Measurements from ENCODE around the gene ITFG1.
"Not testable (repeated sequence)": the region's sequence is repeated elsewhere in the genome, so short reads cannot be mapped to it uniquely, and the experiment has no call there.

Gene ITFG1

DNA sequence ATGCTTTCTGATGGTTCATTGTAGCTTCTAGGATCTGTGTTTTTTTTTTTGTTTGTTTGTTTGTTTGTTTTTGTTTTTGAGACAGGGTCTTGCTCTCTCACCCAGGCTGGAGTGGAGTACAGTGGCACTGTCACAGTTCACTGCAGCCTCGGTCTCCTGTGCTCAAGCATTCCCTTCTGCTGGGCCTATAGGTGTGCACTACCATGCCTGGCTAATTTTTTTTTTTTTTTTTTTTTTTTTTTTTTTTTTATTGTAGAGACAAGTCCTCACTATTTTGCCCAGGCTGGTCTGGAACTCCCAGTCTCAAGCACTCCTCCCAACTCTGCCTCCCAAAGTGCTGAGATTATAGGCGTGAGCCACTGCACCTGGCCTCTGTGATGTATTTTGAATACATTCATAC lies 12.1 kb upstream of the ITFG1 start:
- not testable (repeated sequence) for H3K9me3 ChIP-seq (ENCODE audit: insufficient read depth, low read depth, low read length); H3K9ac ChIP-seq (ENCODE audit: low read depth, low read length); H3K4me1 ChIP-seq (ENCODE audit: insufficient read depth, low read length); H3K36me3 ChIP-seq (ENCODE audit: insufficient read depth, low read length); H3K27me3 ChIP-seq (ENCODE audit: insufficient read depth, low read length); H3K4me3 ChIP-seq (ENCODE audit: low read length); H3K27ac ChIP-seq (ENCODE audit: low read depth, low read length)
- WGBS, result 71% methylated on average over 2 of the region's 2 CpGs

DNA sequence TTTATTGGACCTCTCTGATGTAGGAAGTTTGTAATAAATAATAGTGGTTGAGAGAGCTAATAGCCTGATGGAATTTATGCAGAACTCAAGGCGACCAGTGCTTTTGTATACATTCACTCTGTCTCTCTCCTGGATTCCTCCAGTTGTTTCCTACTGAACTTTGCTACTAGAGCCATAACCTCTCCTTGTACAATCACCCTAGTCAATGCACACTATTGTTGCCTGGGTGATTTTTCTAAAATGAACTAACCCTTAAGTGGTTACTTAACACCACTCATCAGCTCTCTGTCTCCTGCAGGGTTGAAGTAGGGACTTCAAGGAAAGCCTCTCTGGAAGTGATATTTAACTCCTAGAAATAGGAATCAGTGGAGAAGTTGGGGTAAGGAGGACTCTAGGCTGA lies 9.9 kb upstream of the ITFG1 start:
- WGBS, result 92% methylated on average over 1 of the region's 1 CpG
- H3K9me3 ChIP-seq (ENCODE audit: insufficient read depth, low read depth, low read length), result no peaks in the 10 kb centered on the region
- H3K4me1 ChIP-seq (ENCODE audit: insufficient read depth, low read length), result no peaks in the 10 kb centered on the region
- H3K27me3 ChIP-seq (ENCODE audit: insufficient read depth, low read length), result no peaks in the 10 kb centered on the region
- no peak overlapping the region for H3K9ac ChIP-seq (ENCODE audit: low read depth, low read length)
- H3K4me3 ChIP-seq (ENCODE audit: low read length), result no peak overlapping the region
- H3K27ac ChIP-seq (ENCODE audit: low read depth, low read length), result no peak overlapping the region
- no peaks in the 10 kb centered on the region for H3K36me3 ChIP-seq (ENCODE audit: insufficient read depth, low read length)

DNA sequence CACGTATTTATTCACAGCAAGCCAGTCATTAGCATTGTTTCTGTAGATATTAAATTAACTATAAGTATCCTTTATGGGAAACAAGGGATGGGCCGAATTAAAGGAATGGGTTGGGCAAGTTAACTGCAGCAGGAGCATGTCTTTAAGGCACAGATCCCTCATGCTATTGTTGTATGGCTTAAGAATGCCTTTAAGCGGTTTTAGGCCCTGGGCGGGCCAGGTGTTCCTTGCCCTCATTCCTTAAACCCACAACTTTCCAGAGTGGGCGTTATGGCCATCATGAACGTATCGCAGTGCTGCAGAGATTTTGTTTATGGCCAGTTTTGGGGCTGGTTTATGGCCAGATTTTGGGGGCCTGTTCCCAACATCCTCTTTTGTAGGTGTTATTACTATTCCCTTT lies 9.3 kb upstream of the ITFG1 start:
- Histone ChIP-seq H3K4me1 (ENCODE audit: insufficient read depth, low read length) (no peaks in the 10 kb centered on the region), H3K36me3 (ENCODE audit: insufficient read depth, low read length) (no peaks in the 10 kb centered on the region; the same call in 1 of the 2 replicates), H3K4me3 (ENCODE audit: low read length) (no peak overlapping the region), H3K27ac (ENCODE audit: low read depth, low read length) (no peak overlapping the region), H3K27me3 (ENCODE audit: insufficient read depth, low read length) (no peaks in the 10 kb centered on the region), H3K9ac (ENCODE audit: low read depth, low read length) (no peak overlapping the region), H3K9me3 (ENCODE audit: insufficient read depth, low read depth, low read length) (no peaks in the 10 kb centered on the region)
- WGBS, result 96% methylated on average over 6 of the region's 7 CpGs

- Histone ChIP-seq H3K27me3 (ENCODE audit: insufficient read depth, low read length) (no peaks in the 10 kb centered on the region), H3K36me3 (ENCODE audit: insufficient read depth, low read length) (no peaks in the 10 kb centered on the region; the same call in 1 of the 2 replicates), H3K9me3 (ENCODE audit: insufficient read depth, low read depth, low read length) (no peaks in the 10 kb centered on the region), H3K4me1 (ENCODE audit: insufficient read depth, low read length) (peaks cover 4% of the 10 kb centered on the region), H3K4me3 (ENCODE audit: low read length) (no peak overlapping the region), H3K9ac (ENCODE audit: low read depth, low read length) (no peak overlapping the region), H3K27ac (ENCODE audit: low read depth, low read length) (no peak overlapping the region)
- WGBS, result no CpG with 5 or more reads among the region's 1 CpG
Observed at GRCh38 chr16:47469227-47469626, 8.4 kb upstream of the ITFG1 start.

DNA sequence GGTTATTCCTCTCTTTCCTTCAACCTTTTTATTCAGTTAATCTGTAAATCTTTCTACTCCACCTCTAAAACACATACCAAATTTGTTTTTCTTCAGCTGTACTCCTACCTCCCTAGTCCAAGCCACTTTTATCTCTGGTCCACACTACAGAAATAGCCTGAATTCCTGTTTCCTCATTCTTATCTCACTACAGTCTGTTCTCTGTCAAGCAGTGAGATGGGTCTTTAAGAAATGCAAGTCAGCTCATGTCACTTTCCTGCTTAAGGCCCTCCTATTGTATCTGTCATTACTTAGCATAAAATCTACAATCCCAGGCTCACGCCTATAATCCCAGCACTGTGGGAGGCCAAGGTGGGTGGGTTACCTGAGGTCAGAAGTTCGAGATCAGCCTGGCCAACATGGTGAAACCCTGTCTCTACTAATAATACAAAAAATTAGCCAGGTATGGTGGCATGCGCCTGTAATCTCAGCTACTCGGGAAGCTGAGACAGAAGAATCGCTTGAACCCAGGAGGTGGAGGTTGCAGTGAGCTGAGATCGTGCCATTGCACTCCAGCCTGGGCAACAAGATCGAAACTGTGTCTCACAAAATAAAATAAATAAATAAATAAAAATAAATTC lies 7.3 kb upstream of the ITFG1 start:
- H3K36me3 ChIP-seq (ENCODE audit: insufficient read depth, low read length); H3K27ac ChIP-seq (ENCODE audit: low read depth, low read length); H3K4me3 ChIP-seq (ENCODE audit: low read length); H3K9me3 ChIP-seq (ENCODE audit: insufficient read depth, low read depth, low read length); H3K27me3 ChIP-seq (ENCODE audit: insufficient read depth, low read length); H3K9ac ChIP-seq (ENCODE audit: low read depth, low read length): not testable (repeated sequence)
- WGBS, result 85% methylated on average over 6 of the region's 7 CpGs
- H3K4me1 ChIP-seq (ENCODE audit: insufficient read depth, low read length), result peaks cover 14% of the 10 kb centered on the region

- Histone ChIP-seq H3K27ac (ENCODE audit: low read depth, low read length) (no peak overlapping the region), H3K9ac (ENCODE audit: low read depth, low read length) (no peak overlapping the region), H3K36me3 (ENCODE audit: insufficient read depth, low read length) (no peaks in the 10 kb centered on the region; the same call in 1 of the 2 replicates), H3K27me3 (ENCODE audit: insufficient read depth, low read length) (no peaks in the 10 kb centered on the region), H3K4me1 (ENCODE audit: insufficient read depth, low read length) (peaks cover 21% of the 10 kb centered on the region), H3K9me3 (ENCODE audit: insufficient read depth, low read depth, low read length) (no peaks in the 10 kb centered on the region), H3K4me3 (ENCODE audit: low read length) (no peak overlapping the region)
- WGBS, result 81% methylated on average over 2 of the region's 2 CpGs
Observed at GRCh38 chr16:47467501-47467900, 6.6 kb upstream of the ITFG1 start.

DNA sequence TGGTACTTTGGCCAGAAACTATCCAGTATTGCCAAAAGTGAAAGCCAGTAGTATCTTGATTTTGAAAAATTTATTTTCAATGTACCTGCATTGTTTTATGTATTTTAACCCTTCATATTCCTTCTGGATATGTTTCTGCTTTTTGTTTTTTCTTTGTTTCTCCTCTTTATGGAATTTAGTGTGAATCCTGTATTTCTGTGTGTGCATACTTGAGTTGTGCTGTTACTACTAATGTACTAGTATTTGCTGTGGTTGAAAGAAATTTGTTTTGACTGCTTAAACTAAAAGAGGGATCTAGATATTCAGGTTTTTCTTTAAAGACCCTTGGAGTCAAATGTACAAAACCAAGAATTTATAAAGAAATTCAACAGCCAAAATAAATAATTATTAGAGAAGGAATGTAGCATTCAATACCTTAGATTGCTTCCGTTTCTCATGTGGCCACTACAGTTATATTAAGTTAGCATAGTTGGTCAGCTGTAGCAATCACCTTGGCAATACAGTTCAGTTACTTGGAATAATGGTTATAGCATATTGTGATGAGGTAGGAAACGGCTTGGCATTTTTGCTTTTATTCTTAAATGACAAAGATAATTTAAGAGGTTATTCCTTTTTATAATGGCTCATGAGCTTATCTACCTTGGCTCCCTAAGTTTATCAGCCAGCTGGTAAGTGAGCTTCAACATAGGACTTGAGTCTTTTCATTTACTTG lies 5.2 kb upstream of the ITFG1 start:
- H3K4me3 ChIP-seq (ENCODE audit: low read length), result no peak overlapping the region
- peaks cover 26% of the 10 kb centered on the region for H3K4me1 ChIP-seq (ENCODE audit: insufficient read depth, low read length)
- H3K9ac ChIP-seq (ENCODE audit: low read depth, low read length), result no peak overlapping the region
- no peaks in the 10 kb centered on the region; the same call in 1 of the 2 replicates for H3K36me3 ChIP-seq (ENCODE audit: insufficient read depth, low read length)
- 100% methylated on average over 2 of the region's 2 CpGs for WGBS
- H3K27me3 ChIP-seq (ENCODE audit: insufficient read depth, low read length), result no peaks in the 10 kb centered on the region
- H3K9me3 ChIP-seq (ENCODE audit: insufficient read depth, low read depth, low read length), result no peaks in the 10 kb centered on the region
- H3K27ac ChIP-seq (ENCODE audit: low read depth, low read length), result no peak overlapping the region

DNA sequence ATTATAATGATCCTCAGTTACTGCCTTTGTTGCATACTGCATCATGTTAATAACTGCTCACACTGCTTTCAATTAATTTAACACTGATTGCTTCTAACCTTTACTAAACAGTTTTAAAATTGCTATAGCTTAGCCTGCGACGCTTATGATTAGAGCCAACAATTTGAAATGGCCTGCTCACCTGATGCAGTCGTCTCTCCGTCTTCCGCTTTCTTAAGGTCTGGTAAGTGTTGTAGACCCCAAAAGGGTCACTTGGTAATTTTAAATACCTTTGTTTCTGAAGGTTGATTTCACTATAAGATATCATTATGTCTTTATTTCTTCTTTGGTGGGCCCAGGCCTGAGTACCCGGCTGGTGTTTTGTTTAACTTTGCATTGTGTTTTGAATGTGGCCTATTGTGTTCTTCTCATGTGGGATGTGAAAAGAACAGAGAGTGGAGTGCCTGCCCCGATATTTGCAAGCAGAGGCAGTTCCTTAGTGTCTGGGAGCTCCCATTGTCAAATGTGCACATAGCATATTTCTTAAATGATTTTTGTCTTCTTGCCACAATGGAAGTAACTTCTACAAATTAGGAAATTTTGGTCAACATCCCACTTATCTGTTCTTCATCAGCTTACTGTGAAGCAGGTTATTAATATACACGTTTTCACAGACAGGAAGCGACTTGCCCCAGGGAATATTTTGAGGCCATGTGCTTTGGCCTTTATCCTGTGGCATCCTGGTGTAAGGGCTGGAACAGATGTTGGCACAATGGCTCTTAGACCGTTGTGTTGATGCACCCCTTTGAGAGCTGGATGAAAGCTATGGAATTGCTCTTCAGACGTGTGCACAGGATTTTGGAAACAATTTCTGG lies 3.1 kb upstream of the ITFG1 start:
- Histone ChIP-seq H3K27ac (ENCODE audit: low read depth, low read length) (no peak overlapping the region), H3K27me3 (ENCODE audit: insufficient read depth, low read length) (no peaks in the 10 kb centered on the region), H3K9ac (ENCODE audit: low read depth, low read length) (no peak overlapping the region), H3K36me3 (ENCODE audit: insufficient read depth, low read length) (no peaks in the 10 kb centered on the region; the same call in 1 of the 2 replicates), H3K4me1 (ENCODE audit: insufficient read depth, low read length) (peaks cover 37% of the 10 kb centered on the region), H3K9me3 (ENCODE audit: insufficient read depth, low read depth, low read length) (no peaks in the 10 kb centered on the region), H3K4me3 (ENCODE audit: low read length) (no peak overlapping the region)
- WGBS, result 90% methylated on average over 11 of the region's 11 CpGs

GRCh38 chr16:47461598-47462266 lies 869 bp upstream of the ITFG1 start:
- H3K4me1 ChIP-seq (ENCODE audit: insufficient read depth, low read length), result peaks cover 37% of the 10 kb centered on the region
- H3K9me3 ChIP-seq (ENCODE audit: insufficient read depth, low read depth, low read length), result no peaks in the 10 kb centered on the region
- no peaks in the 10 kb centered on the region for H3K27me3 ChIP-seq (ENCODE audit: insufficient read depth, low read length)
- peaks cover 19% of the 10 kb centered on the region for H3K36me3 ChIP-seq (ENCODE audit: insufficient read depth, low read length)
- H3K9ac ChIP-seq (ENCODE audit: low read depth, low read length), result peak overlapping the region; percentile 97
- WGBS, result 14% methylated on average over 17 of the region's 17 CpGs
- peak overlapping the region; percentile 96 for H3K4me3 ChIP-seq (ENCODE audit: low read length)
- H3K27ac ChIP-seq (ENCODE audit: low read depth, low read length), result peak overlapping the region; percentile 100

DNA sequence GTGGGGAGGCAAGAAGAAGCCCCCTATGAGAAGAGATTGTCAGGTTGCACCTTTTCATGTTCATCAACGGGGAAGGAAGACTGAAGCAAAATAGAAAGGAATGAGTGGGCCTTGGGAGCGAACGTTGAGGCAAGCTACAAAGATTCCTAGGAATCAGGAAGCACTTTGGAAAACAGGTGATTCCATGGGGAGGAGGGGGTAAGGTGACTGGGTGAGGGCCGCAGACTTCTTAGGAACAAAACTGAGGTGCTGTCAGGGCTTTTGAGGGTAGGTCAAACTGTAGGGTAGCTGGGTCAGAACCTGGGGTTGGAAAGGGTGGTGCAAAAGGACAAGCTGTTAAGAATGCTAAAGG lies 528 bp downstream of the ITFG1 start:
- 9% methylated on average over 4 of the region's 4 CpGs for WGBS
- H3K36me3 ChIP-seq (ENCODE audit: insufficient read depth, low read length), result peaks cover 24% of the 10 kb centered on the region
- peak overlapping the region; percentile 96 for H3K4me3 ChIP-seq (ENCODE audit: low read length)
- H3K27me3 ChIP-seq (ENCODE audit: insufficient read depth, low read length), result no peaks in the 10 kb centered on the region
- no peaks in the 10 kb centered on the region for H3K9me3 ChIP-seq (ENCODE audit: insufficient read depth, low read depth, low read length)
- peak overlapping the region; percentile 100 for H3K27ac ChIP-seq (ENCODE audit: low read depth, low read length)
- peaks cover 37% of the 10 kb centered on the region for H3K4me1 ChIP-seq (ENCODE audit: insufficient read depth, low read length)
- peak overlapping the region; percentile 97 for H3K9ac ChIP-seq (ENCODE audit: low read depth, low read length)

GRCh38 chr16:47459603-47460002 lies 1.3 kb downstream of the ITFG1 start:
- Histone ChIP-seq H3K4me1 (ENCODE audit: insufficient read depth, low read length) (peaks cover 37% of the 10 kb centered on the region), H3K4me3 (ENCODE audit: low read length) (peak overlapping the region; percentile 96), H3K27ac (ENCODE audit: low read depth, low read length) (no peak overlapping the region), H3K9ac (ENCODE audit: low read depth, low read length) (0 out of 2 replicates have a peak overlapping the region, but pooled peaks have one; percentile 97), H3K27me3 (ENCODE audit: insufficient read depth, low read length) (no peaks in the 10 kb centered on the region), H3K9me3 (ENCODE audit: insufficient read depth, low read depth, low read length) (no peaks in the 10 kb centered on the region), H3K36me3 (ENCODE audit: insufficient read depth, low read length) (peaks cover 27% of the 10 kb centered on the region)
- WGBS, result 97% methylated on average over 1 of the region's 1 CpG

All from HUES64 (cell line).